Mesenchymal stem cell (in vitro differentiated cells and primary cell): ENCODE measurements around the gene FYB2.

Source experiments
- DNase-seq: peaks from one replicate; pipeline ENCODE4 v3.0.0-alpha.2; 2013
- H2AFZ ChIP-seq: one replicate; pipeline ENCODE4 v1.6.1; 2013; ENCODE audit warnings: low read depth, mild to moderate bottlenecking, control low read depth, inconsistent platforms, low read length, moderate library complexity
- H2AK5ac ChIP-seq: 2 replicates; pipeline ENCODE4 v1.6.1; 2013; ENCODE audit warnings: low read length, moderate library complexity, mild to moderate bottlenecking, inconsistent platforms; ENCODE audit not compliant: severe bottlenecking
- H2BK120ac ChIP-seq: one replicate; pipeline ENCODE4 v1.6.1; 2013; ENCODE audit warnings: low read depth, mild to moderate bottlenecking, inconsistent platforms, low read length, moderate library complexity
- H2BK12ac ChIP-seq, 2 experiments: one replicate each; pipeline ENCODE4 v1.6.1; 2013; ENCODE audit warnings: inconsistent platforms in 2 of 2, low read length in 2 of 2, mild to moderate bottlenecking in 2 of 2, moderate library complexity in 2 of 2, control low read depth in 1 of 2
- H2BK15ac ChIP-seq: one replicate; pipeline ENCODE4 v1.6.1; 2013; ENCODE audit warnings: mild to moderate bottlenecking, low read depth, inconsistent platforms; ENCODE audit not compliant: poor library complexity, severe bottlenecking
- H2BK5ac ChIP-seq: 2 replicates; pipeline ENCODE4 v1.6.1; 2013; ENCODE audit warnings: low read depth, mild to moderate bottlenecking, low read length, control low read depth, inconsistent platforms; ENCODE audit not compliant: poor library complexity, severe bottlenecking
- H3K14ac ChIP-seq, 2 experiments: one replicate each; pipeline ENCODE4 v1.6.1; 2013; ENCODE audit warnings: inconsistent platforms in 2 of 2, low read length in 2 of 2, control low read depth in 1 of 2, mild to moderate bottlenecking in 1 of 2, moderate library complexity in 1 of 2
- H3K18ac ChIP-seq, 2 experiments: one replicate each; pipeline ENCODE4 v1.6.1; 2013; ENCODE audit warnings: inconsistent platforms in 2 of 2, low read length in 2 of 2, control low read depth in 1 of 2, low read depth in 1 of 2, mild to moderate bottlenecking in 1 of 2
- H3K23ac ChIP-seq, 2 experiments: one replicate each; pipeline ENCODE4 v1.6.1; 2013; ENCODE audit warnings: inconsistent platforms in 2 of 2, low read length in 2 of 2, mild to moderate bottlenecking in 2 of 2, moderate library complexity in 2 of 2, control low read depth in 1 of 2
- H3K27ac ChIP-seq: 2 replicates; pipeline ENCODE4 v1.5.1; 2013; ENCODE audit warnings: mild to moderate bottlenecking, moderate library complexity, low read length, control low read depth, inconsistent platforms; ENCODE audit not compliant: poor library complexity, severe bottlenecking
- H3K27me3 ChIP-seq, 2 experiments: 2 replicates each; pipeline versions ENCODE4 v1.6.1 to v1.7.0; 2013; ENCODE audit warnings: low read length in 2 of 2, mild to moderate bottlenecking in 2 of 2, moderate library complexity in 2 of 2, control low read depth in 1 of 2, inconsistent platforms in 1 of 2; ENCODE audit not compliant: control insufficient read depth in 1 of 2, insufficient read depth in 1 of 2
- H3K36me3 ChIP-seq, 2 experiments: 2 replicates each; pipeline versions ENCODE4 v1.6.1 to v1.7.0; 2013; ENCODE audit warnings: low read length in 2 of 2, control low read depth in 1 of 2, inconsistent platforms in 1 of 2, low read depth in 1 of 2, mild to moderate bottlenecking in 1 of 2; ENCODE audit not compliant: insufficient read depth in 2 of 2, control insufficient read depth in 1 of 2
- H3K4ac ChIP-seq, 2 experiments: one replicate each; pipeline ENCODE4 v1.6.1; 2013; ENCODE audit warnings: inconsistent platforms in 2 of 2, low read length in 2 of 2, mild to moderate bottlenecking in 2 of 2, moderate library complexity in 2 of 2, control low read depth in 1 of 2, low read depth in 1 of 2
- H3K4me1 ChIP-seq: 2 replicates; pipeline ENCODE4 v1.6.1; 2013; ENCODE audit warnings: low read depth, low read length, control low read depth; ENCODE audit not compliant: control insufficient read depth, insufficient read depth
- H3K4me2 ChIP-seq: 2 replicates; pipeline ENCODE4 v1.6.1; 2013; ENCODE audit warnings: low read length, mild to moderate bottlenecking, inconsistent platforms; ENCODE audit not compliant: poor library complexity, severe bottlenecking
- H3K4me3 ChIP-seq, 2 experiments: 2 replicates each; pipeline versions ENCODE4 v1.5.1 to v1.7.0; 2013; ENCODE audit warnings: low read length in 2 of 2, mild to moderate bottlenecking in 2 of 2, control low read depth in 1 of 2, low read depth in 1 of 2; ENCODE audit not compliant: insufficient read depth in 1 of 2
- H3K79me1 ChIP-seq: replicated peaks from 2 replicates; pipeline ENCODE4 v1.6.1; 2013; ENCODE audit warnings: mild to moderate bottlenecking, control low read depth, low read length, inconsistent platforms; ENCODE audit not compliant: poor library complexity, severe bottlenecking
- H3K9ac ChIP-seq: 2 replicates; pipeline ENCODE4 v1.7.0; 2013; ENCODE audit warnings: mild to moderate bottlenecking, low read length, moderate library complexity
- H3K9me3 ChIP-seq: 2 replicates; pipeline ENCODE4 v1.7.0; 2013; ENCODE audit warnings: mild to moderate bottlenecking, low read length; ENCODE audit not compliant: control insufficient read depth
- H4K8ac ChIP-seq: one replicate; pipeline ENCODE4 v1.6.1; 2013; ENCODE audit warnings: inconsistent platforms, mild to moderate bottlenecking, low read length, moderate library complexity
- H4K91ac ChIP-seq: one replicate; pipeline ENCODE4 v1.6.1; 2013; ENCODE audit warnings: mild to moderate bottlenecking, low read length, inconsistent platforms
- WGBS: methylation state at CpG from one replicate; pipeline ENCODE4 v1.1.7; 2013; ENCODE audit warnings: mixed read lengths; 5-methylcytosine and 5-hydroxymethylcytosine counted together

The FYB2 gene

DNA sequence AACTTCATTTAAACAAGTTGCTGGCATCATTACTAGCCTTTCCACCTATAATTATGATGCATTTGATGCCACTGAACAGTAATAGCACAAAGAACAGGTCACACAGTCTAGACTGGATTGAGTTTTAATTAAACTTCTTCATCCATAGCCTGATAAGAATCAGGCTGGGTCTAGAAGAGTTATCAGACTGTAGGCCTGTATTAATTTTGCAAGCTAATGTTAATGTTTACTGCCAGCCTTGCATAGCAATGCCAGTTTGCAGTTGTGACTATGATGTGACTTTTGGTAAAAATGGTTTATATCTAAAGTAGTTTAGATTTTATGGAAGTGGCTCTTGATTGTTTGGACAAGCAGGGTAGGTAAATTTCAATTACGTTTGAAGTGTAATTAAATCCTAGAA lies 106.1 kb downstream of the FYB2 start:
- Histone ChIP-seq H2BK5ac (no peak overlapping the region), H2AFZ (no peak overlapping the region), H3K36me3 (no peaks in the 10 kb centered on the region), H3K4me1 (no peaks in the 10 kb centered on the region), H4K91ac (no peak overlapping the region), H2BK12ac (no peak overlapping the region), H3K79me1 (no peaks in the 10 kb centered on the region), H3K4me3 (no peak overlapping the region), H3K18ac (no peak overlapping the region), H2AK5ac (no peak overlapping the region), H4K8ac (no peak overlapping the region), H3K27me3 (no peaks in the 10 kb centered on the region), H3K27ac (no peak overlapping the region), H3K4me2 (no peak overlapping the region), H3K9ac (no peak overlapping the region), H3K4ac (no peak overlapping the region), H3K14ac (no peak overlapping the region), H2BK120ac (no peak overlapping the region), H3K9me3 (no peaks in the 10 kb centered on the region), H2BK15ac (no peak overlapping the region), H3K23ac (no peak overlapping the region)
- no peak for DNase-seq
- 100% methylated on average over 1 of the region's 1 CpG for WGBS

- peaks cover 0 to 3% of the 10 kb centered on the region in 2 experiments for H3K36me3 ChIP-seq
- DNase-seq: no peak
- no peak overlapping the region for H3K9ac ChIP-seq
- no peaks in the 10 kb centered on the region for H3K4me1 ChIP-seq
- H2AFZ ChIP-seq: no peak overlapping the region
- H3K18ac ChIP-seq: no peak overlapping the region
- H3K14ac ChIP-seq: no peak overlapping the region
- H3K9me3 ChIP-seq: no peaks in the 10 kb centered on the region
- H2BK120ac ChIP-seq: no peak overlapping the region
- no peak overlapping the region for H3K27ac ChIP-seq
- no peak overlapping the region for H2BK15ac ChIP-seq
- no peak overlapping the region for H2BK5ac ChIP-seq
- no peaks in the 10 kb centered on the region for H3K27me3 ChIP-seq
- H3K23ac ChIP-seq: no peak overlapping the region
- no peak overlapping the region for H3K4me2 ChIP-seq
- no peak overlapping the region for H2AK5ac ChIP-seq
- no peak overlapping the region for H4K91ac ChIP-seq
- no peak overlapping the region for H3K4ac ChIP-seq
- 63% methylated on average over 1 of the region's 1 CpG for WGBS
- no peaks in the 10 kb centered on the region for H3K79me1 ChIP-seq
- H3K4me3 ChIP-seq: no peak overlapping the region
- H4K8ac ChIP-seq: no peak overlapping the region
- H2BK12ac ChIP-seq: no peak overlapping the region
These were observed 107.1 kb downstream of the FYB2 start for GRCh38 chr1:56712150-56712549.

DNA sequence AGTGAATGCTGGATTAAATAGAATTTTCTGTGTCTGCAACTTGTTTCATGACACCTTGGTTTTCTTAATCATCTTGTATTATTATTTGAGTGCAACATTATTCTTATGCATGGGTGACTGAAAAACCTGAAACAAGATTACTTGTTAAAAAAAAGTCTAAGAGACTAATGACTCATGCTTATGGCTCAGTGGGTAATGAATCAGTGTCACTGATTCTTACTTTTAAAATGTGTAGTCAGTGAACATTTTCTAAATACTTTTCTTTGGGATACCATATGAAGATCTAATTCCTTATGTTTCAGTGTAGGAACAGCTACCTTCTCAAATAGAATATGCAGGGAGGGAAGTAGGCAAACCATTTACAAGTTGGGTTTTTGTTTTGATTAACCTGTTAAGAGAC lies 108.6 kb downstream of the FYB2 start:
- no peak overlapping the region for H3K14ac ChIP-seq
- no peak overlapping the region for H3K18ac ChIP-seq
- no peaks in the 10 kb centered on the region for H3K79me1 ChIP-seq
- DNase-seq: peak; percentile 68
- H3K4ac ChIP-seq: no peak overlapping the region
- H3K4me3 ChIP-seq: no peak overlapping the region
- H2AK5ac ChIP-seq: no peak overlapping the region
- H3K36me3 ChIP-seq: peaks cover 0 to 3% of the 10 kb centered on the region in 2 experiments
- H2BK5ac ChIP-seq: no peak overlapping the region
- no peak overlapping the region for H2BK15ac ChIP-seq
- H3K27me3 ChIP-seq: no peaks in the 10 kb centered on the region
- no peak overlapping the region for H2AFZ ChIP-seq
- no peaks in the 10 kb centered on the region for H3K9me3 ChIP-seq
- H3K27ac ChIP-seq: no peak overlapping the region
- no peak overlapping the region for H2BK12ac ChIP-seq
- no peak overlapping the region for H2BK120ac ChIP-seq
- H4K91ac ChIP-seq: no peak overlapping the region
- H3K9ac ChIP-seq: no peak overlapping the region
- no peaks in the 10 kb centered on the region for H3K4me1 ChIP-seq
- no peak overlapping the region for H3K4me2 ChIP-seq
- no peak overlapping the region for H4K8ac ChIP-seq
- no peak overlapping the region for H3K23ac ChIP-seq

DNA sequence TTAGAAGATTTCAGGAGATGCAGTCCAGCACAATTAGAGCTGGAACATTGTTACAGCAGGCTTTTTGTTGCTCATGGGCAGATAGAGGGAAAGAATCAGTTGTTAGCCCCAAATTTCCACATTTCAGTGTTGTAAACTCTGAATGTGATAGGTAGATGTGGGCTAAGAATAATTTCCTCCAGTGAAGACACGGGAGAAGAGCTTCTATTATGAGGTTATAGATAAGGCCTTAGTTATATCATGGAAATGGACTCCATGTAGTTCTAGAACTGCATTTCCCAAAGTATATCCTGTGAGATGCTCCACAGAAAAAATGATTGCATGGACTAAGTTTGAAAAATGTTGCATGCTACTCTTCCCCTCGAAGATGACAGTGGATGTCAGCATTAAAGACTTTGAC lies 109.2 kb downstream of the FYB2 start:
- DNase-seq: no peak
- H3K9ac ChIP-seq: peak overlapping the region; percentile 31
- no peak overlapping the region for H2BK12ac ChIP-seq
- H2BK120ac ChIP-seq: no peak overlapping the region
- no peak overlapping the region for H3K4ac ChIP-seq
- no peak overlapping the region for H3K4me3 ChIP-seq
- H4K91ac ChIP-seq: no peak overlapping the region
- no peaks in the 10 kb centered on the region for H3K9me3 ChIP-seq
- H2AFZ ChIP-seq: no peak overlapping the region
- H3K79me1 ChIP-seq: no peaks in the 10 kb centered on the region
- H3K14ac ChIP-seq: no peak overlapping the region
- H3K27ac ChIP-seq: peak overlapping the region; percentile 47
- no peak overlapping the region for H3K4me2 ChIP-seq
- H2AK5ac ChIP-seq: peak overlapping the region; percentile 80
- H2BK15ac ChIP-seq: no peak overlapping the region
- H3K36me3 ChIP-seq: peaks cover 0 to 3% of the 10 kb centered on the region in 2 experiments
- no peaks in the 10 kb centered on the region for H3K27me3 ChIP-seq
- no peak overlapping the region for H3K18ac ChIP-seq
- no peak overlapping the region for H3K23ac ChIP-seq
- no peaks in the 10 kb centered on the region for H3K4me1 ChIP-seq
- 65% methylated on average over 2 of the region's 2 CpGs for WGBS
- no peak overlapping the region for H4K8ac ChIP-seq
- no peak overlapping the region for H2BK5ac ChIP-seq
